Heart left ventricle (tissue), 16 donors: ENCODE results near the gene RASL11B. TPM values are rescaled to one million over a fixed set of nuclear protein-coding genes. Genes with fewer than 3 reads are reported as not detected.

Experiments used
- ATAC-seq, 4 donors: fragments of 200-7000 bp; cut with Tn5 transposase; one replicate each; pipeline ENCODE4 v1.9.1; 2020 to 2022; ENCODE audit warnings: moderate library complexity in 4 of 4, mild to moderate bottlenecking in 3 of 4, moderate number of reproducible peaks in 1 of 4
- DNase-seq, 5 donors: peaks; one replicate each; pipeline ENCODE4 v3.0.0-alpha.2; 2020
- H3K27ac ChIP-seq, 12 donors: fragments of 200-600 bp; sonication (generic) in 4 of 12; one replicate each; pipeline versions ENCODE4 v1.5.0 to v1.8.0; 2016 to 2022; ENCODE audit warnings: mild to moderate bottlenecking in 2 of 12
- H3K27me3 ChIP-seq, 9 donors: fragments of 200-600 bp; sonication (generic) in 2 of 9; one replicate each; pipeline versions ENCODE4 v1.5.1 to v1.8.0; 2016 to 2022; ENCODE audit warnings: mild to moderate bottlenecking in 3 of 9
- H3K36me3 ChIP-seq, 9 donors: fragments of 200-600 bp; sonication (generic) in 2 of 9; one replicate each; pipeline versions ENCODE4 v1.5.0 to v1.8.0; 2018 to 2022; ENCODE audit warnings: mild to moderate bottlenecking in 2 of 9
- H3K4me1 ChIP-seq, 12 donors: fragments of 200-600 bp; sonication (generic) in 4 of 12; one replicate each; pipeline versions ENCODE4 v1.5.0 to v1.8.0; 2016 to 2022; ENCODE audit warnings: mild to moderate bottlenecking in 3 of 12
- H3K4me3 ChIP-seq, 12 donors: fragments of 200-600 bp; sonication (generic) in 4 of 12; one replicate each; pipeline versions ENCODE4 v1.5.0 to v1.8.0; 2017 to 2022; ENCODE audit warnings: mild to moderate bottlenecking in 9 of 12, moderate library complexity in 4 of 12
- H3K9me3 ChIP-seq, 12 donors: fragments of 200-600 bp; sonication (generic) in 4 of 12; one replicate each; pipeline versions ENCODE4 v1.5.0 to v1.8.0; 2016 to 2022; ENCODE audit warnings: mild to moderate bottlenecking in 1 of 12
- POLR2A ChIP-seq, 2 donors: fragments of 450-650 bp; IDR thresholded peaks; one replicate each; pipeline ENCODE4 v1.6.1; 2017; ENCODE audit warnings: antibody characterized with exemption in 2 of 2, mild to moderate bottlenecking in 2 of 2, moderate library complexity in 2 of 2
- WGBS, 4 donors: extraction: QIAGEN DNeasy Blood & Tissue Kit in 2 of 4; methylation state at CpG; one replicate each; pipeline versions ENCODE4 v1.1.5 to v1.1.7; 2013 to 2018; 5-methylcytosine and 5-hydroxymethylcytosine counted together
- intact Hi-C, 10 donors: fragments of 100-400 bp; cut with DNase I; formaldehyde crosslinking; loops; one replicate each; pipeline versions ENCODE4 v1.11.1 to v1.14.2; 2022
- polyA plus RNA-seq, 2 donors: library from polyadenylated mRNA; stranded (reverse); fragments of 200-250 nt; gene quantifications; one replicate each; pipeline ENCODE4 v1.2.3, GENCODE V29; 2013
- total RNA-seq, 9 donors: library from RNA; depleted of rRNA in 2 of 9; stranded (reverse); fragments of >200 nt in 2 of 9; fragmentation: NEBNext Ultra II Directional in 3 of 9; extraction: Animal tissue kit (Norgen Biotek cat#: 25700) in 3 of 9; gene quantifications; one replicate each; pipeline versions ENCODE4 v1.1.0 to v1.2.4, GENCODE V29; 2016 to 2023
- TF ChIP-seq, protein P1 (sequence below), 12 donors: fragments of 200-600 bp; sonication (generic) in 4 of 12; IDR thresholded peaks; one replicate each; pipeline versions ENCODE4 v1.5.0 to v1.8.0; 2018 to 2022; ENCODE audit warnings: antibody characterized with exemption in 12 of 12, mild to moderate bottlenecking in 5 of 12
- donor health status: ischemic (EF 13 %, LVEDD 7.1; RV severe dilation, severe dysfunction).
- donor health status: healthy with polysubstance abuse.
- donor health status: DM: no; HTN: yes; CAD: no.
- donor health status: DM: no; HTN: no; CAD: no.
- donor health status: ischemic (EF 25% LVEDD 6.9; RV normal size, moderate dysfunction).
- donor health status: ischemic (EF 25% LVEDD 5.7; RV mildly dilated, moderate dysfunction).
- donor health status: healthy.
- donor health status: DM: yes; HTN: yes; CAD: no.
- donor health status: ischemic (EF 35%, LVEDD 5.7; RV mildly dilated, moderate dysfunction).
- donor health status: nonischemic (EF 11% LVEDD 7.7; RV severe dilation, severe dysfunction).
- donor health status: DM: yes; HTN: yes; CAD: no.
- donor health status: PGD.
- donor health status: ischemic (EF 29% LVEDD 5.4; RV normal size, mild dysfunction).
- donor health status: nonischemic (EF 23%, LVEDD 6.1; RV moderate dilation, normal function).

RASL11B gene
- total and polyA plus RNA-seq, 11 donors = 2.7 to 16.1 (median 5.5) TPM

DNA sequence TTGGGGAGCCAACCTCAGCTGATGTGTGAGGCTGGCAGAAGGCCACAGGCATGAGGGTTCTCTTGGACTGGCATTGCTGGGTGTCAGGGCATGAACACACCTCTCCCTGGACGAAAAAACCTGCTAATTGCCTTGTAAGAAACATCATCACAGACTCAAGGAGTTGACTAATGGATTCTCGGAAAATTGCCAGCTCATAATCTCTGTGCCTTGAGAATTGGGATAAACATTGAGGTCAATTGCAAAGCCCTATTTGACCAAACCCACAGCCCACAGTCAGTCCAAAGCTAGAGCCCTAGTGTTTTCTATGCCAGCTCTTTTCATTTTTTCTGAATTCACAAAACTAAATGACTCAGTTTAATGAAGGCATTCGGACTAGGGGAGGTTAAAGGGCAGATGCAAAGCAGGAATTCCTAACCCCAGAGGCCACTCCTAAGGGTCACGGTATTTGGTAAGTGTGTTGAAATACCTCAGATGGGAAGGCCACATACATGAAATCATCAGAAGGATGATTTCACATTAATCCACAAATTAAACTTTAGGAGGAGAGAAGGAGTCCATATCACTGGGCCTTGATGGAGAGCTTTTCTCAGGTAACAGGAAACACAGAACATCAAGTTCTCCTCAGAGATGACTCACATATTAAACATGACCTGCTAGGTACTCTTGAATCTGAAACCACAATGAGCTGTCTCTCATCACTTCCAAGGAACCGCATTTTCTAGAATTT lies 39.0 kb upstream of the RASL11B start:
- H3K4me3 ChIP-seq = no peak overlapping the region
- H3K36me3 ChIP-seq = no peaks in the 10 kb centered on the region
- TF ChIP-seq, protein P1, sequence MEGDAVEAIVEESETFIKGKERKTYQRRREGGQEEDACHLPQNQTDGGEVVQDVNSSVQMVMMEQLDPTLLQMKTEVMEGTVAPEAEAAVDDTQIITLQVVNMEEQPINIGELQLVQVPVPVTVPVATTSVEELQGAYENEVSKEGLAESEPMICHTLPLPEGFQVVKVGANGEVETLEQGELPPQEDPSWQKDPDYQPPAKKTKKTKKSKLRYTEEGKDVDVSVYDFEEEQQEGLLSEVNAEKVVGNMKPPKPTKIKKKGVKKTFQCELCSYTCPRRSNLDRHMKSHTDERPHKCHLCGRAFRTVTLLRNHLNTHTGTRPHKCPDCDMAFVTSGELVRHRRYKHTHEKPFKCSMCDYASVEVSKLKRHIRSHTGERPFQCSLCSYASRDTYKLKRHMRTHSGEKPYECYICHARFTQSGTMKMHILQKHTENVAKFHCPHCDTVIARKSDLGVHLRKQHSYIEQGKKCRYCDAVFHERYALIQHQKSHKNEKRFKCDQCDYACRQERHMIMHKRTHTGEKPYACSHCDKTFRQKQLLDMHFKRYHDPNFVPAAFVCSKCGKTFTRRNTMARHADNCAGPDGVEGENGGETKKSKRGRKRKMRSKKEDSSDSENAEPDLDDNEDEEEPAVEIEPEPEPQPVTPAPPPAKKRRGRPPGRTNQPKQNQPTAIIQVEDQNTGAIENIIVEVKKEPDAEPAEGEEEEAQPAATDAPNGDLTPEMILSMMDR (IDR thresholded peaks at IDR 0.05) = no peak
- H3K9me3 ChIP-seq = no peaks in the 10 kb centered on the region
- intact Hi-C loops = no loop called here
- ATAC-seq (peak in 1 of 4 donors; percentile 12), DNase-seq (no peak)
- H3K27me3 ChIP-seq = no peaks in the 10 kb centered on the region
- H3K4me1 ChIP-seq = peaks cover 0 to 22% (median 11%) of the 10 kb centered on the region in 12 donors
- WGBS, 4 donors = 85 to 96% (median 89%) methylated on average over 5 of the region's 5 CpGs
- H3K27ac ChIP-seq = peak overlapping the region in 1 of 12 donors; percentile 19

GRCh38 chr4:52823702-52824092 lies 38.4 kb upstream of the RASL11B start:
- Histone ChIP-seq H3K27me3 (no peaks in the 10 kb centered on the region), H3K9me3 (no peaks in the 10 kb centered on the region), H3K36me3 (no peaks in the 10 kb centered on the region), H3K4me3 (no peak overlapping the region), H3K27ac (peak overlapping the region in 3 of 12 donors; percentile 72 to 79 (median 77)), H3K4me1 (peaks cover 0 to 22% (median 11%) of the 10 kb centered on the region in 12 donors)
- WGBS, 4 donors = 69 to 100% (median 79%) methylated on average over 1 of the region's 1 CpG
- DNase-seq (no peak), ATAC-seq (no peak)
- no peak for TF ChIP-seq POLR2A (IDR thresholded peaks at IDR 0.05)
- TF ChIP-seq, protein P1 (IDR thresholded peaks at IDR 0.05) = no peak
- intact Hi-C loops = no loop called here

GRCh38 chr4:52824270-52824602 lies 37.9 kb upstream of the RASL11B start:
- WGBS, 4 donors = 73 to 80% (median 75%) methylated on average over 3 to 6 of the region's 6 CpGs
- ATAC-seq = peak in 1 of 4 donors; percentile 4
- TF ChIP-seq POLR2A (IDR thresholded peaks at IDR 0.05) = no peak
- TF ChIP-seq, protein P1 (IDR thresholded peaks at IDR 0.05) = no peak

GRCh38 chr4:52824603-52825459 lies 37.3 kb upstream of the RASL11B start:
- Histone ChIP-seq H3K4me1 (peaks cover 0 to 22% (median 11%) of the 10 kb centered on the region in 12 donors), H3K27me3 (no peaks in the 10 kb centered on the region), H3K27ac (peak overlapping the region in 10 of 12 donors; percentile 12 to 90 (median 66)), H3K9me3 (no peaks in the 10 kb centered on the region), H3K36me3 (no peaks in the 10 kb centered on the region), H3K4me3 (no peak overlapping the region)
- no peak for TF ChIP-seq POLR2A (IDR thresholded peaks at IDR 0.05)
- TF ChIP-seq, protein P1 (IDR thresholded peaks at IDR 0.05) = no peak
- intact Hi-C loops = no loop called here
- ATAC-seq (peak; percentile 90 to 96 (median 94)), DNase-seq (peak in 4 of 5 donors; percentile 44 to 74 (median 49))
- WGBS, 4 donors = 38 to 48% (median 42%) methylated on average over 12 of the region's 12 CpGs

More at GRCh38 chr4:52824270-52824602, 37.9 kb upstream of the RASL11B start:
- H3K4me3 ChIP-seq = no peak overlapping the region
- H3K36me3 ChIP-seq = no peaks in the 10 kb centered on the region
- peak overlapping the region in 10 of 12 donors; percentile 12 to 90 (median 66) for H3K27ac ChIP-seq
- intact Hi-C loops = no loop called here
- H3K9me3 ChIP-seq = no peaks in the 10 kb centered on the region
- no peaks in the 10 kb centered on the region for H3K27me3 ChIP-seq
- DNase-seq = no peak
- peaks cover 0 to 22% (median 11%) of the 10 kb centered on the region in 12 donors for H3K4me1 ChIP-seq
